Body of pancreas (tissue), 4 donors: ENCODE measurements around the gene NUPR1. TPM values are rescaled to one million over a fixed set of nuclear protein-coding genes. Genes with fewer than 3 reads are reported as not detected.

ENCODE experiments used
- ATAC-seq: fragments of 150-250 bp; one replicate; pipeline ENCODE4 v1.9.1; 2016
- DNase-seq, 4 donors: peaks; one replicate each; pipeline ENCODE4 v3.0.0-alpha.2; 2019
- H3K27ac ChIP-seq, 4 donors: fragments of 200-600 bp; sonication (generic); 1 replicate in 3 of 4; 2 replicates in 1 of 4; pipeline versions ENCODE4 v1.5.1 to v1.6.1; 2016 to 2019; ENCODE audit warnings: mild to moderate bottlenecking in 1 of 4, mixed read lengths in 1 of 4, moderate library complexity in 1 of 4
- H3K27me3 ChIP-seq, 2 donors: fragments of 200-600 bp; sonication (generic); one replicate each; pipeline ENCODE4 v1.6.0; 2016; ENCODE audit warnings: mild to moderate bottlenecking in 1 of 2
- H3K36me3 ChIP-seq, 2 donors: fragments of 200-600 bp; sonication (generic); replicated peaks in 1 of 2; 2 replicates each; pipeline ENCODE4 v1.5.1; 2016; ENCODE audit warnings: low read depth in 2 of 2; ENCODE audit not compliant: insufficient read depth in 1 of 2
- H3K4me1 ChIP-seq: fragments of 200-600 bp; sonication (generic); one replicate; pipeline ENCODE4 v1.6.0; 2016
- H3K4me3 ChIP-seq, 2 donors: fragments of 200-600 bp; sonication (generic); 1 replicate in 1 of 2; 2 replicates in 1 of 2; pipeline ENCODE4 v1.5.1; 2016 to 2019
- H3K9me3 ChIP-seq, 3 donors: fragments of 200-600 bp; sonication (generic); 1 replicate in 2 of 3; 2 replicates in 1 of 3; pipeline ENCODE4 v1.5.1; 2016
- CTCF ChIP-seq, 7 experiments: fragments of 450-650 bp in 4 of 7; fragments of 200-600 bp in 3 of 7; sonication (generic) in 3 of 7; IDR thresholded peaks; one replicate each; pipeline ENCODE4 v1.5.1; 2016 to 2019; ENCODE audit warnings: antibody characterized with exemption in 7 of 7
- POLR2A ChIP-seq, 3 donors: fragments of 450-650 bp; IDR thresholded peaks; one replicate each; pipeline ENCODE4 v1.6.1; 2016; ENCODE audit warnings: antibody characterized with exemption in 3 of 3, mild to moderate bottlenecking in 2 of 3
- WGBS, 2 donors: methylation state at CpG; one replicate each; pipeline ENCODE4 v1.1.5; 2017; 5-methylcytosine and 5-hydroxymethylcytosine counted together
- intact Hi-C: fragments of 100-400 bp; cut with DNase I; formaldehyde crosslinking; loops from one replicate; pipeline ENCODE4 v1.15.1; 2023
- total RNA-seq, 2 donors: library from RNA; depleted of rRNA; stranded (reverse); fragments of >200 nt; gene quantifications; one replicate each; pipeline ENCODE4 v1.1.0, GENCODE V29; 2016

NUPR1 gene
- total RNA-seq, 2 donors from 2014 or later: 32.0 to 92.4 TPM

GRCh38 chr16:28580726-28581315, 42.0 kb upstream of the NUPR1 start:
- TF ChIP-seq CTCF (IDR thresholded peaks at IDR 0.05) (no peak), POLR2A (IDR thresholded peaks at IDR 0.05) (no peak)
- H3K27me3 ChIP-seq: no peaks in the 10 kb centered on the region
- intact Hi-C loops: no loop called here
- ATAC-seq (no peak), DNase-seq (no peak)
- WGBS, 2 donors: 94% methylated on average over 15 of the region's 15 CpGs
- H3K4me1 ChIP-seq: peaks cover 5% of the 10 kb centered on the region
- H3K27ac ChIP-seq: no peak overlapping the region
- no peaks in the 10 kb centered on the region for H3K9me3 ChIP-seq
- peaks cover 0 to 8% of the 10 kb centered on the region in 2 donors for H3K36me3 ChIP-seq
- no peak overlapping the region for H3K4me3 ChIP-seq

GRCh38 chr16:28575446-28576109, 36.8 kb upstream of the NUPR1 start:
- H3K27me3 ChIP-seq: no peaks in the 10 kb centered on the region
- H3K4me3 ChIP-seq: no peak overlapping the region
- TF ChIP-seq CTCF (IDR thresholded peaks at IDR 0.05): no peak
- no peak for TF ChIP-seq POLR2A (IDR thresholded peaks at IDR 0.05)
- H3K9me3 ChIP-seq: no peaks in the 10 kb centered on the region
- ATAC-seq (no peak), DNase-seq (no peak)
- H3K4me1 ChIP-seq: no peaks in the 10 kb centered on the region
- H3K27ac ChIP-seq: no peak overlapping the region
- intact Hi-C loops: no loop called here
- WGBS, 2 donors: 92 to 93% methylated on average over 8 of the region's 8 CpGs
- no peaks in the 10 kb centered on the region for H3K36me3 ChIP-seq

- H3K36me3 ChIP-seq: no peaks in the 10 kb centered on the region
- H3K4me3 ChIP-seq: no peak overlapping the region
- WGBS, 2 donors: 93 to 94% methylated on average over 2 of the region's 2 CpGs
- DNase-seq: no peak
- H3K9me3 ChIP-seq: no peaks in the 10 kb centered on the region
- H3K27ac ChIP-seq: no peak overlapping the region
- intact Hi-C loops: no loop called here
- H3K27me3 ChIP-seq: no peaks in the 10 kb centered on the region
- TF ChIP-seq CTCF (IDR thresholded peaks at IDR 0.05): no peak
- TF ChIP-seq POLR2A (IDR thresholded peaks at IDR 0.05): no peak
- H3K4me1 ChIP-seq: no peaks in the 10 kb centered on the region
- no peak for ATAC-seq
These were observed 36.2 kb upstream of the NUPR1 start for GRCh38 chr16:28574925-28575324.

- H3K27ac ChIP-seq: no peak overlapping the region
- no peak for ATAC-seq
These were observed 35.3 kb upstream of the NUPR1 start for GRCh38 chr16:28573738-28574718.

More at GRCh38 chr16:28573738-28574718, 35.3 kb upstream of the NUPR1 start:
- no peak for TF ChIP-seq CTCF (IDR thresholded peaks at IDR 0.05)
- no peak for TF ChIP-seq POLR2A (IDR thresholded peaks at IDR 0.05)
- 76 to 80% methylated on average over 17 of the region's 17 CpGs for WGBS, 2 donors
- Histone ChIP-seq H3K4me3 (no peak overlapping the region), H3K9me3 (no peaks in the 10 kb centered on the region), H3K4me1 (no peaks in the 10 kb centered on the region), H3K36me3 (no peaks in the 10 kb centered on the region), H3K27me3 (no peaks in the 10 kb centered on the region)
- intact Hi-C loops: no loop called here
- no peak for DNase-seq
